ENCODE data around the gene SUCLG2. TPM values are rescaled to one million over a fixed set of nuclear protein-coding genes. Genes with fewer than 3 reads are reported as not detected.

Gene SUCLG2
- total and polyA plus RNA-seq, 10 of the 15 experiments (the other 5 are each of a cell fraction or from before 2014, with no cell fraction given), result 17.8 to 50.9 (median 37.2) TPM

- Histone ChIP-seq H3K9ac (ENCODE audit: control insufficient read depth, insufficient read depth, low read length) (no peak overlapping the region), H3K27me3 (replicated peaks in 1 of 2; ENCODE audit: control insufficient read depth in 2 of 2, insufficient read depth in 2 of 2, low read length in 1 of 2) (no peaks in the 10 kb centered on the region), H3K36me3 (ENCODE audit: control insufficient read depth in 2 of 2, insufficient read depth in 2 of 2, low read length in 1 of 2) (no peaks in the 10 kb centered on the region), H4K20me1 (ENCODE audit: control insufficient read depth, insufficient read depth) (no peaks in the 10 kb centered on the region), H2AFZ (ENCODE audit: control insufficient read depth, low read depth, low read length) (no peak overlapping the region), H3K4me3 (no peak overlapping the region), H3K4me2 (ENCODE audit: control insufficient read depth, insufficient read depth) (no peak overlapping the region), H3K4me1 (ENCODE audit: control insufficient read depth, insufficient read depth, low read length) (peaks cover 17% of the 10 kb centered on the region), H3K9me3 (replicated peaks; ENCODE audit: control insufficient read depth, insufficient read depth, low read length) (no peaks in the 10 kb centered on the region), H3K27ac (ENCODE audit: control insufficient read depth, insufficient read depth) (no peak overlapping the region), H3K79me2 (ENCODE audit: control insufficient read depth, insufficient read depth, low read length) (no peaks in the 10 kb centered on the region)
- ChIA-PET CTCF (interaction anchor here (1.2 to 1.4 kb wide), 2 partner anchors 21 to 34 kb away, joined by 3 to 4 read pairs; no protein-coding TSS in a partner anchor), POLR2A (no interaction called here), RAD21 (ENCODE audit: unreplicated experiment) (no interaction called here), SMC1A (ENCODE audit: uncharacterized antibody, unreplicated experiment) (interaction anchor here (1.0 to 1.4 kb wide), 2 partner anchors 10 to 14 kb away, joined by 3 to 5 read pairs; no protein-coding TSS in a partner anchor)
- intact Hi-C loops (cut with micrococcal nuclease; ENCODE audit: unreplicated experiment) (loop anchor here (10.0 kb wide), 1 partner anchor 305 kb away; no protein-coding TSS in a partner anchor), in situ Hi-C loops (cut with MboI) (no loop called here)
- no TSS peak for BruUV-seq (replicated peaks)
- TF ChIP-seq MAX (IDR thresholded peaks at IDR 0.05; ENCODE audit: low read depth, low read length), result no peak
- TF ChIP-seq IRF5 (IDR thresholded peaks at IDR 0.05; ENCODE audit: borderline replicate concordance), result no peak
- no peak for TF ChIP-seq CBX3 (IDR thresholded peaks at IDR 0.05; ENCODE audit: borderline replicate concordance, low read depth)
- no peak for TF ChIP-seq ASH2L (IDR thresholded peaks at IDR 0.05; ENCODE audit: borderline replicate concordance, low read depth)
- no peak for TF ChIP-seq JUND (IDR thresholded peaks at IDR 0.05; ENCODE audit: low read depth, low read length)
- TF ChIP-seq STAT1 (conservative IDR thresholded peaks at IDR 0.05), result no peak
- FAIRE-seq, result no peak
- no peak for ATAC-seq
- 81% methylated on average over 1 of the region's 1 CpG for WGBS (ENCODE audit: insufficient coverage, insufficient replicate concordance, low lambda C conversion rate, missing lambda C conversion rate)
- no peak for DNase-seq (ENCODE audit: low read depth, low spot score)
Measured at GRCh38 chr3:67689806-67690205, 35.4 kb upstream of the SUCLG2 start.

GRCh38 chr3:67688231-67688630 is 33.8 kb upstream of the SUCLG2 start:
- Histone ChIP-seq H3K27ac (ENCODE audit: control insufficient read depth, insufficient read depth) (no peak overlapping the region), H3K27me3 (replicated peaks in 1 of 2; ENCODE audit: control insufficient read depth in 2 of 2, insufficient read depth in 2 of 2, low read length in 1 of 2) (no peaks in the 10 kb centered on the region), H3K9me3 (replicated peaks; ENCODE audit: control insufficient read depth, insufficient read depth, low read length) (no peaks in the 10 kb centered on the region), H4K20me1 (ENCODE audit: control insufficient read depth, insufficient read depth) (no peaks in the 10 kb centered on the region), H3K4me1 (ENCODE audit: control insufficient read depth, insufficient read depth, low read length) (peaks cover 19% of the 10 kb centered on the region), H2AFZ (ENCODE audit: control insufficient read depth, low read depth, low read length) (no peak overlapping the region), H3K79me2 (ENCODE audit: control insufficient read depth, insufficient read depth, low read length) (no peaks in the 10 kb centered on the region), H3K4me3 (no peak overlapping the region), H3K36me3 (ENCODE audit: control insufficient read depth in 2 of 2, insufficient read depth in 2 of 2, low read length in 1 of 2) (no peaks in the 10 kb centered on the region), H3K9ac (ENCODE audit: control insufficient read depth, insufficient read depth, low read length) (no peak overlapping the region), H3K4me2 (ENCODE audit: control insufficient read depth, insufficient read depth) (no peak overlapping the region)
- intact Hi-C loops (cut with micrococcal nuclease; ENCODE audit: unreplicated experiment) (loop anchor here (10.0 kb wide), 1 partner anchor 303 kb away; no protein-coding TSS in a partner anchor), in situ Hi-C loops (cut with MboI) (no loop called here)
- TF ChIP-seq GATAD2B (conservative IDR thresholded peaks at IDR 0.05; ENCODE audit: low read depth) (no peak), NKRF (conservative IDR thresholded peaks at IDR 0.05) (no peak)
- no peak for FAIRE-seq
- BruUV-seq (replicated peaks), result no TSS peak
- RAD21 ChIA-PET (ENCODE audit: unreplicated experiment), result no interaction called here
- SMC1A ChIA-PET (ENCODE audit: uncharacterized antibody, unreplicated experiment), result no interaction called here
- no peak for DNase-seq (ENCODE audit: low read depth, low spot score)
- WGBS (ENCODE audit: insufficient coverage, insufficient replicate concordance, low lambda C conversion rate, missing lambda C conversion rate), result 100% methylated on average over 2 of the region's 2 CpGs
- CTCF ChIA-PET, result no interaction called here
- no peak for ATAC-seq
- POLR2A ChIA-PET, result no interaction called here
